PC-9 (cell line): ENCODE results near the gene ANO2. TPM values are rescaled to one million over a fixed set of nuclear protein-coding genes. Genes with fewer than 3 reads are reported as not detected.

Experiments used
- BruUV-seq: library from RNA; stranded (reverse); fragments of 400-500 nt; replicated peaks from 2 replicates; lab custom pipeline; 2021; lab: Mats Ljungman, UMichigan
- CTCF ChIA-PET: fragments of 300-600 bp; sonication (Branson Sonifier 250); formaldehyde crosslinking; loops from one replicate; lab custom pipeline; 2022; ENCODE audit warnings: antibody characterized with exemption; lab: Charles Lee
- POLR2A ChIA-PET: fragments of 300-600 bp; sonication (Branson Sonifier 250); formaldehyde crosslinking; loops from one replicate; lab custom pipeline; 2022; ENCODE audit warnings: antibody characterized with exemption; ENCODE audit not compliant: unreplicated experiment; lab: Charles Lee
- DNase-seq, 2 experiments: peaks; one replicate each; pipeline versions ENCODE4 v3.0.0 to v3.0.0-alpha.2; 2015 to 2022; ENCODE audit warnings: mixed read lengths in 1 of 2
- H2AFZ ChIP-seq: fragments of 200-600 bp; sonication (generic); 2 replicates; pipeline ENCODE4 v1.8.1; 2017; ENCODE audit warnings: antibody characterized with exemption
- H3F3A ChIP-seq: fragments of 200-600 bp; sonication (generic); 2 replicates; pipeline ENCODE4 v1.8.1; 2017; ENCODE audit warnings: antibody characterized with exemption, mild to moderate bottlenecking, low read depth; ENCODE audit not compliant: insufficient read depth
- H3K27ac ChIP-seq: fragments of 200-600 bp; sonication (generic); 2 replicates; pipeline ENCODE4 v1.6.1; 2016; ENCODE audit warnings: mixed run types
- H3K27me3 ChIP-seq: fragments of 200-600 bp; sonication (generic); 2 replicates; pipeline ENCODE4 v1.6.1; 2016; ENCODE audit warnings: low read depth, mixed run types; ENCODE audit not compliant: insufficient read depth
- H3K36me3 ChIP-seq: fragments of 200-600 bp; sonication (generic); 2 replicates; pipeline ENCODE4 v1.6.1; 2016; ENCODE audit warnings: low read depth, mixed run types
- H3K4me1 ChIP-seq: fragments of 200-600 bp; sonication (generic); replicated peaks from 2 replicates; pipeline ENCODE4 v1.6.1; 2016; ENCODE audit warnings: mixed run types; ENCODE audit not compliant: insufficient read depth
- H3K4me2 ChIP-seq: fragments of 200-600 bp; sonication (generic); 2 replicates; pipeline ENCODE4 v1.6.1; 2017; ENCODE audit warnings: mixed run types
- H3K4me3 ChIP-seq: fragments of 200-600 bp; sonication (generic); 2 replicates; pipeline ENCODE4 v1.6.1; 2016; ENCODE audit warnings: mixed run types
- H3K79me2 ChIP-seq: fragments of 200-600 bp; sonication (generic); 2 replicates; pipeline ENCODE4 v1.6.1; 2017; ENCODE audit warnings: low read depth, mixed run types
- H3K9me2 ChIP-seq: fragments of 200-600 bp; sonication (generic); 2 replicates; pipeline ENCODE4 v1.8.1; 2017; ENCODE audit warnings: mild to moderate bottlenecking; ENCODE audit not compliant: insufficient read depth
- H3K9me3 ChIP-seq: fragments of 200-600 bp; sonication (generic); 2 replicates; pipeline ENCODE4 v1.8.1; 2016; ENCODE audit warnings: low read depth; ENCODE audit not compliant: insufficient read depth
- H4K20me1 ChIP-seq: fragments of 200-600 bp; sonication (generic); 2 replicates; pipeline ENCODE4 v1.8.1; 2017; ENCODE audit not compliant: insufficient read depth
- CTCF ChIP-seq: fragments of 200-600 bp; sonication (generic); conservative IDR thresholded peaks from 2 replicates; pipeline ENCODE4 v1.6.1; 2017; ENCODE audit warnings: mixed run types, antibody characterized with exemption, mild to moderate bottlenecking, moderate library complexity
- EZH2 ChIP-seq: fragments of 200-600 bp; sonication (generic); IDR thresholded peaks from 2 replicates; pipeline ENCODE4 v1.8.0; 2017; ENCODE audit warnings: antibody characterized with exemption, low read depth
- intact Hi-C: fragments of 100-400 bp; cut with micrococcal nuclease; formaldehyde crosslinking; loops from one replicate; pipeline ENCODE4 v1.10.0; 2022; ENCODE audit not compliant: unreplicated experiment
- total RNA-seq: library from RNA; stranded (reverse); gene quantifications from 2 replicates; pipeline ENCODE4 v1.2.3, GENCODE V29; 2021

The ANO2 gene
- total RNA-seq, 1 experiment from 2014 or later, result not detected

GRCh38 chr12:5777451-5777850 lies 167.6 kb downstream of the ANO2 start:
- Histone ChIP-seq H4K20me1 (no peaks in the 10 kb centered on the region), H3K9me3 (no peaks in the 10 kb centered on the region), H3F3A (no peaks in the 10 kb centered on the region), H3K27me3 (peaks cover 13% of the 10 kb centered on the region), H3K9me2 (no peaks in the 10 kb centered on the region), H3K4me1 (no peaks in the 10 kb centered on the region), H3K79me2 (no peaks in the 10 kb centered on the region), H3K27ac (no peak overlapping the region), H3K4me3 (no peak overlapping the region), H3K36me3 (no peaks in the 10 kb centered on the region), H3K4me2 (no peak overlapping the region), H2AFZ (no peak overlapping the region)
- BruUV-seq, result no TSS peak
- TF ChIP-seq EZH2 (no peak), CTCF (no peak)
- CTCF ChIA-PET, result no interaction called here
- POLR2A ChIA-PET, result no interaction called here
- intact Hi-C loops, result no loop called here
- no peak for DNase-seq

GRCh38 chr12:5776091-5776490 lies 169.0 kb downstream of the ANO2 start:
- intact Hi-C loops, result no loop called here
- Histone ChIP-seq H3K36me3 (no peaks in the 10 kb centered on the region), H3F3A (no peaks in the 10 kb centered on the region), H3K4me2 (no peak overlapping the region), H3K4me3 (no peak overlapping the region), H3K27ac (no peak overlapping the region), H3K4me1 (no peaks in the 10 kb centered on the region), H3K27me3 (peaks cover 17% of the 10 kb centered on the region), H4K20me1 (no peaks in the 10 kb centered on the region), H3K9me3 (no peaks in the 10 kb centered on the region), H3K9me2 (no peaks in the 10 kb centered on the region), H2AFZ (no peak overlapping the region), H3K79me2 (no peaks in the 10 kb centered on the region)
- TF ChIP-seq CTCF (no peak), EZH2 (no peak)
- BruUV-seq, result no TSS peak
- DNase-seq, result no peak
- POLR2A ChIA-PET, result no interaction called here
- CTCF ChIA-PET, result no interaction called here

GRCh38 chr12:5773550-5773949 lies 171.5 kb downstream of the ANO2 start:
- H3K27me3 ChIP-seq, result peaks cover 33% of the 10 kb centered on the region
- H3K4me3 ChIP-seq, result no peak overlapping the region
- no peaks in the 10 kb centered on the region for H3K36me3 ChIP-seq
- no peak overlapping the region for H3K27ac ChIP-seq
- no TSS peak for BruUV-seq
- no peak overlapping the region for H3K4me2 ChIP-seq
- ChIA-PET CTCF (no interaction called here), POLR2A (no interaction called here)
- intact Hi-C loops, result no loop called here
- no peaks in the 10 kb centered on the region for H4K20me1 ChIP-seq
- H3K9me2 ChIP-seq, result no peaks in the 10 kb centered on the region
- TF ChIP-seq CTCF (no peak), EZH2 (no peak)
- H3K9me3 ChIP-seq, result no peaks in the 10 kb centered on the region
- H3K4me1 ChIP-seq, result no peaks in the 10 kb centered on the region
- H3F3A ChIP-seq, result no peaks in the 10 kb centered on the region
- DNase-seq, result no peak
- no peaks in the 10 kb centered on the region for H3K79me2 ChIP-seq
- H2AFZ ChIP-seq, result no peak overlapping the region
